NB4 (cell line): ENCODE results near the gene PTH2R.

Experiments used
- DNase-seq: peaks from one replicate; pipeline ENCODE4 v3.0.0; 2010; ENCODE audit warnings: low read depth
- H3K4me3 ChIP-seq: one replicate; pipeline ENCODE4 v1.5.1; 2011; ENCODE audit warnings: mild to moderate bottlenecking, low read depth, low read length, moderate library complexity
- CTCF ChIP-seq: IDR thresholded peaks from one replicate; pipeline ENCODE4 v1.5.1; 2012; ENCODE audit warnings: low read depth, low read length
- MAX ChIP-seq: IDR thresholded peaks from 2 replicates; pipeline ENCODE4 v1.6.1; 2011; ENCODE audit warnings: low read depth, low read length
- MYC ChIP-seq: IDR thresholded peaks from 2 replicates; pipeline ENCODE4 v1.6.1; 2011; ENCODE audit warnings: low read depth, low read length
- POLR2A ChIP-seq: IDR thresholded peaks from 2 replicates; pipeline ENCODE4 v1.6.1; 2011; ENCODE audit warnings: mild to moderate bottlenecking; ENCODE audit not compliant: insufficient read length; ENCODE audit errors: extremely low read depth

The PTH2R gene

GRCh38 chr2:208485390-208485789 is 78.8 kb downstream of the PTH2R start:
- no peak for TF ChIP-seq MYC
- TF ChIP-seq CTCF: no peak
- TF ChIP-seq MAX: no peak
- no peak for TF ChIP-seq POLR2A
- DNase-seq: no peak
- no peak overlapping the region for H3K4me3 ChIP-seq

GRCh38 chr2:208488686-208489564 is 82.3 kb downstream of the PTH2R start:
- TF ChIP-seq CTCF (no peak), POLR2A (no peak), MYC (no peak), MAX (no peak)
- no peak for DNase-seq
- H3K4me3 ChIP-seq: no peak overlapping the region

DNA sequence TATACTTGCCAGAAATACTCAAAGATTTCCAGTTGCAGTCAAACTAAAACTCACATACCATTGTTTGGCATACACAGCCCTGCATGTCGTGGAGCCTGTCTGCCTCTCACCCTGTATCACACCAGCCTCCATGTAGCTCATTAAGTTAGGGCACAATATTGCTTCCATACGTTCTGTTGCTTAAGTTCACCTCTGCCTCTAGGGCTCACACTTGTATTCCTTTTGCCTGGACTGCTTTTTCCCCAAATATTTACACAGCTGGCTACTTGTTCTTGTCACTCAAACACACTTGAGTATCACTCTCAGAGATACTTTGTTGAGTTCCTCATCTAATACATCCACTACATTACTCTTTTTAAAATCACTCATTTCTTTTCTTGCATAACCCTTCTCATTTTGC is 83.1 kb downstream of the PTH2R start:
- no peak for DNase-seq
- no peak for TF ChIP-seq MYC
- no peak for TF ChIP-seq POLR2A
- no peak for TF ChIP-seq MAX
- TF ChIP-seq CTCF: no peak

GRCh38 chr2:208490492-208490891 is 83.9 kb downstream of the PTH2R start:
- no peak for DNase-seq

More for the DNA sequence above, 83.1 kb downstream of the PTH2R start:
- no peak overlapping the region for H3K4me3 ChIP-seq

GRCh38 chr2:208491641-208492040 is 85.0 kb downstream of the PTH2R start:
- TF ChIP-seq MAX: no peak
- no peak for TF ChIP-seq POLR2A
- no peak for TF ChIP-seq MYC
- TF ChIP-seq CTCF: no peak
- no peak overlapping the region for H3K4me3 ChIP-seq
- peak; percentile 28 for DNase-seq

More at GRCh38 chr2:208490492-208490891, 83.9 kb downstream of the PTH2R start:
- TF ChIP-seq MAX (no peak), POLR2A (no peak), MYC (no peak), CTCF (no peak)
- no peak overlapping the region for H3K4me3 ChIP-seq
